NCI-H1048 (cell line): ENCODE data around the gene RAPSN.

ENCODE experiments used
- DNase-seq: peaks from one replicate; lab custom pipeline; 2025; lab: John Stamatoyannopoulos, UW

Gene RAPSN

GRCh38 chr11:47389577-47390421, 59.1 kb downstream of the RAPSN start:
- DNase-seq = no peak

- no peak for DNase-seq
These were observed 60.0 kb downstream of the RAPSN start for GRCh38 chr11:47388697-47389576.

DNA sequence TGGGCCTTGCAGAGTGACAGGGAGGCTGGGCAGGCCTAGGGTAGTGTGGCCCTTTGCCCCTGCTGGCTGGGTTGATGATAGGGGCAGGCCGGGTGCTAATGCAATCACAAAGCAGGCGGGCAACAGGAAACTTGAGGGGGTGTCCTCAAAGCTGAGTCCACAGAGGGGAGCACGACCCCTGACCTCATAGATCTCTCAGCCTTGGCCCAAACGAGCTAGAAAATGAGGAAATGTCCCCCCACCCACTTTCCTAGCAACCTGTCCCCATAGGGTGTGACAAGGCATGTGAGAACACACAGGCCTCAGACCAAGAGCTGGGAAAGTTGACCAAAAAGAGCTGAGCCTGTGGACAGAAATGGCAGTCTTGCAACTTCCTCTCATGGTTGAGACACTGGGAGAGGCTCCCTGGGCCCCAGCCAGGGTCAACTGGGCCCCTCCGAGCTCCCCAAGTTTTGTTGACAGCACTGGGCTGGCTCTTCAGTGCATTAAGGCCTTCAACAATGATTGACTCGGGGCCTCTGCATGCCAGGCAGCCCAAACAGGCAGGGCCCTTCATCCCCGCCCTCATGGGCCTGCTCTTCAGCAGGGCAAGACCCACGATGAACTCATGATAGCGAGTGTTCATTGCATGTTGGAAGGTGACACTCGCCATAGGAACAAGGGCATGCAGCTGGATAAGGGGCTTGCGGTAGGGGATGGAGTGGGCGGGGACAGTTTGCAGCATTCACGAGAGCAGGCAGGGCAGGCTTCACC, 60.8 kb downstream of the RAPSN start:
- DNase-seq = no peak
